ENCODE data around the gene OR1F1.

DNA sequence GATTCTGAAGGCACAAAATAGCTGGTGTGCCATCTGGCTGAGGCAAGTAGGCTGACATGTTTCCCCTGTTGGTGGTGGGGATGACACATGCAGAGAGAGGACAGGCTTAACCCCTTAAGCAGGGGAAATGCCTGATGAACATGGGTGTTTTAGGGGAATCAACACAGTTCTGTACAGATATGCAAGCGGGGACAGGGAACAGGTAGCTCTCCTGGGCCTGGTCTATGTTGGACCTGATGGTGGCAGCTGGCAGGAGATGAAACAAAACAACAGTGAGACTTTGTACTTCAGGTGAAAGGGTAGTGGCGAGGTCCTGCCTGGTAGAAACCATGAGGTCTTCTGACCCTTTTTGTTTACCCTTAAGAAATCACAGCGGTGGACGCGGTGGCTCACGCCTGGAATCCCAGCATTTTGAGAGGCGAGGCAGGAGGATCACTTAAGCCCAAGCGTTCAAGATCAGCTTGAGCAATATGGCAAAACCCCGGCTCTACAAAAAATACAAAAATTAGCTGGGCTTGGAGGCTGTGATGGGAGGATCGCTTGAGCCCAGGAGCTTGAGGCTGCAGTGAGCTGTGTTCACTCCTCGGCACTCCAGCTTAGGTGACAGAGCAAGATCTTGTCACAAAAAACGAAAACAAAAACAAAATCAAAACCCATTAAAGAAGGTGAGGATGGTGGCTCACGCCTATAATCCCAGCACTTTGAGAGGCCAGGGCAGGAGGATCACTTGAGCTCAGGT lies 10.5 kb downstream of the OR1F1 start:
- TF ChIP-seq POLR2AphosphoS5 (IDR thresholded peaks at IDR 0.05; ENCODE audit: control insufficient read depth, insufficient read depth, low read depth, low read length) (no peak), ATF1 (CRISPR knock-in tag; IDR thresholded peaks at IDR 0.05) (no peak), ATF1 (tag; IDR thresholded peaks at IDR 0.05) (no peak), SMAD4 (CRISPR knock-in tag; conservative IDR thresholded peaks at IDR 0.05) (no peak)
